Mesangial cell (primary cell): ENCODE results near the gene ANKRD60. TPM values are rescaled to one million over a fixed set of nuclear protein-coding genes. Genes with fewer than 3 reads are reported as not detected.

Experiments
- total RNA-seq: library from RNA; depleted of rRNA; stranded (reverse); fragments of >200 nt; gene quantifications from 2 replicates; pipeline ENCODE4 v1.2.3, GENCODE V29; 2015

The ANKRD60 gene
- not detected in 2 replicates for total RNA-seq

GRCh38 chr20:58228484-58229197 is at the start of gene ANKRD60:
Gene ANKRD60, minus strand, starts transcription at chr20:58228653. Its CDS starts 0 bp downstream, at chr20:58228653.

Other genes starting within 250 kb of the ANKRD60 start
- gene RAB22A, start 81.1 kb upstream of the ANKRD60 start, total RNA-seq: 6.8 and 11.3 TPM in 2 replicates
- gene VAPB, start 160.6 kb upstream of the ANKRD60 start, total RNA-seq: 11.2 and 12.9 TPM in 2 replicates